SKM-1 treated with dmso at 0.1 percent for 144 hours (cell line): ENCODE data around the gene METRNL.
"Not testable (repeated sequence)": the region's sequence is repeated elsewhere in the genome, so short reads cannot be mapped to it uniquely, and the experiment has no call there.

ENCODE experiments used
- DNase-seq: peaks from one replicate; lab custom pipeline; 2025; ENCODE audit not compliant: unreplicated experiment; lab: John Stamatoyannopoulos, UW

The METRNL gene

GRCh38 chr17:83134456-83134855 lies 55.0 kb downstream of the METRNL start:
- not testable (repeated sequence) for DNase-seq

DNA sequence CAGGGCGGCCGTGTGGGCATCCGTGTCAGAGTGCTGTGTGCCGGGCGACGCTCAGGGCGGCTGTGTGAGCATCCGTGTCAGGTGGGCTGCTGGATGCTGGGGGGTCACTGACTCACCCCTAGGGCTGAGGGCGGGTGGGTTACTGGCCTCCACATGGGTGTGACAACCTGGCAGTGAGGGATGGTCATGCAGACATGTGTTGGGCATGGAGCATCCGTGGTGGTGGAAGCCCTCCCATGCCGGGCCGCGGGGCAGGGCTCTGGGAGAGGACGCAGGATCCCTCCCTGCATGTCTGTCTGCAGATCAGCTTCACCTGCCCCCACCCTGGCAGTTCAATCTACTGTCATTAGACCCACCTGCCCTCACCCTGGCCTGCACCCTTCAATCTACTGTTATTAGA lies 56.3 kb downstream of the METRNL start:
- no peak for DNase-seq

DNA sequence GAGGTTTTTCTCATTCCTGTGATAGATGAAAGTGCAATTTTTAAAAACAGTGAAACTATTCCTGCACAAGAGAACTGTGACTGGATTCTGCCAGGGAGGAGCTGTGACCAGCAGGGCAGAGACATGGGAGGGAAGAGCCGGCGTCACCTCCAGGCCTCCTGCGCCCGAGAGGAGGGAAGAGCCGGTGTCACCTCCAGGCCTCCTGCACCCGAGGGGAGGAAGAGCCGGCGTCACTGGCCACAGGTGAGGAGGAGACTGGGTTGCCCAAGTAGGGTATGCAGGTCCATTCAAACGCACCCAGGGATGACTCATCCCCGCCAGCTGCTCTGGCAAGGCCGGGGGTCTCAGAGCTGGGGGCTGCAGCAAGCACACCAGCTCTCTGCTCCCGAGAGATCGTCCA lies 56.7 kb downstream of the METRNL start:
- no peak for DNase-seq

- no peak for DNase-seq
Measured at GRCh38 chr17:83136931-83137330, 57.5 kb downstream of the METRNL start.

DNA sequence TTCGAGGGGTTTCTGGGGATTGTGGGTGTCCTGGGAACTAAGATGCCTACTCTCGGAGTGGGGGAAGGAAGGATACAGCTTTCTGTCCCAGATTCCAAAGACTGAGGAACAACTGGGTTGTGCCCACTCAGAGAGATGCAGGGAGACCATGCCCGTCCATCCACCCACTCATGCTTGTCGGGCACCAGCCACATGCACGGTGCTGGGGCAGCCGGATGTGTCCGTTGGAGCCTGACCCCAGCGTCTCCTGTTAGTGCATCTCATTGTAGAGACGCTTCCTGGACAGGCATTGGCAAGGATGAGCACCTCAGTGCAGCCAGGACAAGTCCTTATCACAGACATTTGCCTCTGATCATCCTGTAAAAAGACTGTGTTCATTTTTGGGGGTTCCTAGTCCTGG lies 58.1 kb downstream of the METRNL start:
- DNase-seq, result no peak

DNA sequence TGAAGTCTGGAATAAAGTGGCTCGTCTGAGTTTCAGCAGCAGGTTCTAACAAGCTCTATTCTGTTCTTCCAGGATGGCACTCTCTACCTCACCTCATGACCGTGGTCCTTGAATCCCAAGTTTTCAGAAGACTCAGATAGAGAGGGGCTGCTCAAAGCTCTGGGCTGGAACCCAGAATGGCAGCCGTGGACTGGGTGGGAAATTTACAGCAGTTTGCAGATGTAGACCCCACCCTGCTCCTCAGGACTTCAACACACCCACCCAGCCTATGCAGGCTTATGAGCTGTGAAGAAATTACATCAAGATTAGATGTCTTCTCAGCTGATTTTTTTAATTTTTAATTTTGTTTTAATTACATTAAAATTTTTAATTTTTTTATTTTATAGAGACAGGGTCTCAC lies 59.4 kb downstream of the METRNL start:
- no peak for DNase-seq

GRCh38 chr17:83139541-83140248 lies 60.3 kb downstream of the METRNL start:
- not testable (repeated sequence) for DNase-seq

DNA sequence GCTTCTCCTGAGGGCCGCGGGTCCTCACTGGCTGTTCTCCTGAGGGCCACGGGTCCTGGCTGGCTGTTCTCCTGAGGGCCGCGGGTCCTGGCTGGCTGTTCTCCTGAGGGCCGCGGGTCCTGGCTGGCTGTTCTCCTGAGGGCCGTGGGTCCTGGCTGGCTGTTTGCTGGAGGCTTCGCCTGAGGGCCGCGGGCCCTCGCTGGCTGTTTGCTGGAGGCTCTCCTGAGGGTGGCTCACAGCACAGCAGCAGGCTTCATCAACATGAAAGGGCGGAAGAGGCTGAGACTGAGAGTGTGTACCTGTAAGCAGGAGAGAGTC lies 60.8 kb downstream of the METRNL start:
- DNase-seq, result not testable (repeated sequence)

DNA sequence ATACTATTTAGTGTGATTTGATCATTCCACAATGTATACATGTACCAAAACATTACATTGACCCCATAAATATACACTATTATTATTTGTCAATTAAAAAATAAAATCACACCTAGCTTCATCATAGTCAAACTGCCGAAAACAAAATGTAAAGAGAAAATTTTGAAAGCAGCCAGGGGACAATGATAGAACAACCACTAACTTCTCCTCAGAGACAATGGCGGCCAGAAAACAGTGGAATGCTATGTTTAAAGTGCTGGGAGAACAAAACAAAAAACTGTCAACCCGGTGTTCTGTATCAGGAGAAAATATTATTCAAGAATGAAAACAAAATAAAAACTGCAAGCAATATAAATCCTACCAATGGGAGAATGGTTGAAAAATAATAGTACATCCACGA lies 63.2 kb downstream of the METRNL start:
- DNase-seq, result no peak

- no peak for DNase-seq
Measured at GRCh38 chr17:83143817-83144231, 64.4 kb downstream of the METRNL start.
